ENCODE data around the gene DHX35. TPM values are rescaled to one million over a fixed set of nuclear protein-coding genes. Genes with fewer than 3 reads are reported as not detected.

Gene DHX35
- total and polyA plus RNA-seq, 2 experiments from 2014 or later, result 4.5 to 10.7 TPM

GRCh38 chr20:39075731-39076130 lies 113.6 kb downstream of the DHX35 start:
- H2AFZ ChIP-seq, result no peak overlapping the region
- no peak overlapping the region for H3K4me2 ChIP-seq (ENCODE audit: unreplicated experiment)
- no peaks in the 10 kb centered on the region for H3K79me2 ChIP-seq (ENCODE audit: insufficient read depth)
- in situ Hi-C loops (cut with MboI), result no loop called here
- no peak overlapping the region for H3K4me3 ChIP-seq
- 81% methylated on average over 2 of the region's 2 CpGs for WGBS, 2 experiments (ENCODE audit: low coverage in 1 of 2, low lambda C conversion rate in 2 of 2, missing lambda C conversion rate in 2 of 2)
- H3F3A ChIP-seq (ENCODE audit: insufficient read depth), result 0 out of 2 replicates have a peak, but pooled peaks cover 4% of the 10 kb centered on the region
- no peaks in the 10 kb centered on the region for H3K9me3 ChIP-seq (ENCODE audit: low read depth)
- H3K27ac ChIP-seq, result no peak overlapping the region
- TF ChIP-seq EZH2 (IDR thresholded peaks at IDR 0.05; ENCODE audit: insufficient read depth, poor library complexity, severe bottlenecking) (no peak), EZH2phosphoT487 (IDR thresholded peaks at IDR 0.05; ENCODE audit: insufficient read depth, low read depth) (no peak)
- no peaks in the 10 kb centered on the region for H3K9me2 ChIP-seq (ENCODE audit: insufficient read depth)
- H3K36me3 ChIP-seq (ENCODE audit: low read depth), result no peaks in the 10 kb centered on the region
- H4K20me1 ChIP-seq (ENCODE audit: insufficient read depth), result no peaks in the 10 kb centered on the region
- no peak for DNase-seq
- H3K9ac ChIP-seq, result no peak overlapping the region
- peaks cover 5% of the 10 kb centered on the region for H3K4me1 ChIP-seq (ENCODE audit: insufficient read depth)
- peaks cover 27% of the 10 kb centered on the region for H3K27me3 ChIP-seq (replicated peaks; ENCODE audit: insufficient read depth)

GRCh38 chr20:39076958-39077357 lies 114.8 kb downstream of the DHX35 start:
- H3K9me3 ChIP-seq (ENCODE audit: low read depth), result no peaks in the 10 kb centered on the region
- H3K9ac ChIP-seq, result no peak overlapping the region
- TF ChIP-seq EZH2phosphoT487 (IDR thresholded peaks at IDR 0.05; ENCODE audit: insufficient read depth, low read depth) (no peak), EZH2 (IDR thresholded peaks at IDR 0.05; ENCODE audit: insufficient read depth, poor library complexity, severe bottlenecking) (no peak)
- H3F3A ChIP-seq (ENCODE audit: insufficient read depth), result no peaks in the 10 kb centered on the region
- no peaks in the 10 kb centered on the region for H3K9me2 ChIP-seq (ENCODE audit: insufficient read depth)
- H4K20me1 ChIP-seq (ENCODE audit: insufficient read depth), result no peaks in the 10 kb centered on the region
- H3K27me3 ChIP-seq (replicated peaks; ENCODE audit: insufficient read depth), result peaks cover 33% of the 10 kb centered on the region
- no peaks in the 10 kb centered on the region for H3K36me3 ChIP-seq (ENCODE audit: low read depth)
- no peaks in the 10 kb centered on the region for H3K79me2 ChIP-seq (ENCODE audit: insufficient read depth)
- WGBS, 2 experiments (ENCODE audit: low coverage in 1 of 2, low lambda C conversion rate in 2 of 2, missing lambda C conversion rate in 2 of 2), result 38 to 42% methylated on average over 7 of the region's 7 CpGs
- no peak overlapping the region for H3K27ac ChIP-seq
- H3K4me1 ChIP-seq (ENCODE audit: insufficient read depth), result no peaks in the 10 kb centered on the region
- no peak overlapping the region for H3K4me2 ChIP-seq (ENCODE audit: unreplicated experiment)
- in situ Hi-C loops (cut with MboI), result no loop called here
- H3K4me3 ChIP-seq, result no peak overlapping the region
- no peak overlapping the region for H2AFZ ChIP-seq
- DNase-seq, result no peak

- DNase-seq, result no peak
- Histone ChIP-seq H4K20me1 (ENCODE audit: insufficient read depth) (no peaks in the 10 kb centered on the region), H3K4me3 (no peak overlapping the region), H3K79me2 (ENCODE audit: insufficient read depth) (no peaks in the 10 kb centered on the region), H3K4me1 (ENCODE audit: insufficient read depth) (no peaks in the 10 kb centered on the region), H2AFZ (no peak overlapping the region), H3K27me3 (replicated peaks; ENCODE audit: insufficient read depth) (peaks cover 32% of the 10 kb centered on the region), H3K36me3 (ENCODE audit: low read depth) (no peaks in the 10 kb centered on the region), H3K9me3 (ENCODE audit: low read depth) (no peaks in the 10 kb centered on the region), H3K9me2 (ENCODE audit: insufficient read depth) (no peaks in the 10 kb centered on the region), H3K27ac (no peak overlapping the region), H3K9ac (no peak overlapping the region), H3K4me2 (ENCODE audit: unreplicated experiment) (no peak overlapping the region), H3F3A (ENCODE audit: insufficient read depth) (no peaks in the 10 kb centered on the region)
- TF ChIP-seq EZH2 (IDR thresholded peaks at IDR 0.05; ENCODE audit: insufficient read depth, poor library complexity, severe bottlenecking), result no peak
- no peak for TF ChIP-seq EZH2phosphoT487 (IDR thresholded peaks at IDR 0.05; ENCODE audit: insufficient read depth, low read depth)
- 80 to 84% methylated on average over 1 of the region's 1 CpG for WGBS, 2 experiments (ENCODE audit: low coverage in 1 of 2, low lambda C conversion rate in 2 of 2, missing lambda C conversion rate in 2 of 2)
- in situ Hi-C loops (cut with MboI), result no loop called here
These were observed 118.2 kb downstream of the DHX35 start for GRCh38 chr20:39080326-39080725.

- WGBS, 2 experiments (ENCODE audit: low coverage in 1 of 2, low lambda C conversion rate in 2 of 2, missing lambda C conversion rate in 2 of 2), result 12 to 16% methylated on average over 5 of the region's 5 CpGs
- Histone ChIP-seq H3K9me2 (ENCODE audit: insufficient read depth) (no peaks in the 10 kb centered on the region), H3K4me1 (ENCODE audit: insufficient read depth) (no peaks in the 10 kb centered on the region), H2AFZ (no peak overlapping the region), H3F3A (ENCODE audit: insufficient read depth) (no peaks in the 10 kb centered on the region), H3K4me3 (no peak overlapping the region), H3K27ac (no peak overlapping the region), H3K36me3 (ENCODE audit: low read depth) (no peaks in the 10 kb centered on the region), H3K9me3 (ENCODE audit: low read depth) (no peaks in the 10 kb centered on the region), H3K27me3 (replicated peaks; ENCODE audit: insufficient read depth) (peaks cover 27% of the 10 kb centered on the region), H4K20me1 (ENCODE audit: insufficient read depth) (no peaks in the 10 kb centered on the region), H3K9ac (no peak overlapping the region), H3K79me2 (ENCODE audit: insufficient read depth) (no peaks in the 10 kb centered on the region), H3K4me2 (ENCODE audit: unreplicated experiment) (no peak overlapping the region)
- in situ Hi-C loops (cut with MboI), result no loop called here
- TF ChIP-seq EZH2phosphoT487 (IDR thresholded peaks at IDR 0.05; ENCODE audit: insufficient read depth, low read depth) (no peak), EZH2 (IDR thresholded peaks at IDR 0.05; ENCODE audit: insufficient read depth, poor library complexity, severe bottlenecking) (no peak)
- DNase-seq, result peak; percentile 57
These were observed 119.1 kb downstream of the DHX35 start for GRCh38 chr20:39081255-39081654.

Measured in GM23248 (cell line).